Vagina (tissue), 2 donors: ENCODE results near the gene CCNE1.

Experiments used
- POLR2A ChIP-seq, 2 donors: fragments of 450-650 bp; IDR thresholded peaks; one replicate each; pipeline ENCODE4 v1.6.1; 2017; ENCODE audit warnings: antibody characterized with exemption in 2 of 2, mild to moderate bottlenecking in 2 of 2, moderate library complexity in 2 of 2
- POLR2AphosphoS5 ChIP-seq, 2 donors: sonication (generic); formaldehyde crosslinking; IDR thresholded peaks; one replicate each; pipeline ENCODE4 v1.9.0; 2017; ENCODE audit warnings: antibody characterized with exemption in 2 of 2, mild to moderate bottlenecking in 2 of 2, low read depth in 1 of 2; ENCODE audit not compliant: insufficient read depth in 1 of 2
- TF ChIP-seq, protein P1 (sequence below), 3 experiments: fragments of 450-650 bp in 2 of 3; fragments of 200-600 bp in 1 of 3; sonication (generic) in 1 of 3; IDR thresholded peaks; one replicate each; pipeline ENCODE4 v1.5.1; 2017 to 2019; ENCODE audit warnings: antibody characterized with exemption in 3 of 3, mild to moderate bottlenecking in 2 of 3, moderate library complexity in 2 of 3

DNA sequence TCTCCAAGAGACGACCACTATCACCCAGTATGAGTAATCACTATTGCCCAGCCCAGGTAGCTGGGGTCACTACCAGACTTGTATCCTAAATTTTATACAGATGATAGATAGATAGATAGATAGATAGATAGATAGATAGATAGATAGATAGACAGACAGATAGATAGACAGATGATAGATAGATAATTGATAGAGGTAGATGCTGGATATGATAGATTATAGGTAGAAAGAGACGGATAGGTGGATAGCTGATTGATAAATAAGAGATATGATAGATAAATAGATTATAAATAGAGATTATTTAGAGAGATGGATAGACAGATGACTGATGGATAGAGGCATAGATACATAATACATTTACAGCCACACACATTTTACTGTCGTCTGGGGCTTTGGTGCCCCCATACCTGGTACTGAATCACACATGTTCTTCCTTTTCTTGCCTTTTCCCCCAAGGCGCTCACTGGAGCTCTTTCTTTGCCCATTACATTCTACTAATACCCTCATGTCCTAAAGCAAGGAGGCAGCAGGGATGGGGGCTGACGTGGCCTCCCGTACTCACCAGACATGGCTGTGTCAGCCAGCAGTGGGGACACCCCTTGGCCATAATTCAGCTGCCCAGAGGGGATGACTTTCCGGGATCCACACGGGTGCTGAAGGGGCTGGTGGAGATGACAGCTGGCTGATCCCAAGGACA lies 44.6 kb upstream of the CCNE1 start:
- TF ChIP-seq POLR2AphosphoS5 (IDR thresholded peaks at IDR 0.05; ENCODE audit: insufficient read depth in 1 of 2, low read depth in 1 of 2) = no peak
- TF ChIP-seq POLR2A (IDR thresholded peaks at IDR 0.05) = no peak
- TF ChIP-seq, protein P1, sequence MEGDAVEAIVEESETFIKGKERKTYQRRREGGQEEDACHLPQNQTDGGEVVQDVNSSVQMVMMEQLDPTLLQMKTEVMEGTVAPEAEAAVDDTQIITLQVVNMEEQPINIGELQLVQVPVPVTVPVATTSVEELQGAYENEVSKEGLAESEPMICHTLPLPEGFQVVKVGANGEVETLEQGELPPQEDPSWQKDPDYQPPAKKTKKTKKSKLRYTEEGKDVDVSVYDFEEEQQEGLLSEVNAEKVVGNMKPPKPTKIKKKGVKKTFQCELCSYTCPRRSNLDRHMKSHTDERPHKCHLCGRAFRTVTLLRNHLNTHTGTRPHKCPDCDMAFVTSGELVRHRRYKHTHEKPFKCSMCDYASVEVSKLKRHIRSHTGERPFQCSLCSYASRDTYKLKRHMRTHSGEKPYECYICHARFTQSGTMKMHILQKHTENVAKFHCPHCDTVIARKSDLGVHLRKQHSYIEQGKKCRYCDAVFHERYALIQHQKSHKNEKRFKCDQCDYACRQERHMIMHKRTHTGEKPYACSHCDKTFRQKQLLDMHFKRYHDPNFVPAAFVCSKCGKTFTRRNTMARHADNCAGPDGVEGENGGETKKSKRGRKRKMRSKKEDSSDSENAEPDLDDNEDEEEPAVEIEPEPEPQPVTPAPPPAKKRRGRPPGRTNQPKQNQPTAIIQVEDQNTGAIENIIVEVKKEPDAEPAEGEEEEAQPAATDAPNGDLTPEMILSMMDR (IDR thresholded peaks at IDR 0.05) = no peak
